Stimulated activated CD4-positive, alpha-beta T cell treated with anti-CD3 and anti-CD28 coated beads, Interleukin-2, amount 100 ng/mL, for 24 hours (primary cell): ENCODE measurements around the gene FBXL20.

Experiments
- DNase-seq, 2 donors: peaks; one replicate each; pipeline ENCODE4 v3.0.0-alpha.2; 2020

FBXL20 gene

DNA sequence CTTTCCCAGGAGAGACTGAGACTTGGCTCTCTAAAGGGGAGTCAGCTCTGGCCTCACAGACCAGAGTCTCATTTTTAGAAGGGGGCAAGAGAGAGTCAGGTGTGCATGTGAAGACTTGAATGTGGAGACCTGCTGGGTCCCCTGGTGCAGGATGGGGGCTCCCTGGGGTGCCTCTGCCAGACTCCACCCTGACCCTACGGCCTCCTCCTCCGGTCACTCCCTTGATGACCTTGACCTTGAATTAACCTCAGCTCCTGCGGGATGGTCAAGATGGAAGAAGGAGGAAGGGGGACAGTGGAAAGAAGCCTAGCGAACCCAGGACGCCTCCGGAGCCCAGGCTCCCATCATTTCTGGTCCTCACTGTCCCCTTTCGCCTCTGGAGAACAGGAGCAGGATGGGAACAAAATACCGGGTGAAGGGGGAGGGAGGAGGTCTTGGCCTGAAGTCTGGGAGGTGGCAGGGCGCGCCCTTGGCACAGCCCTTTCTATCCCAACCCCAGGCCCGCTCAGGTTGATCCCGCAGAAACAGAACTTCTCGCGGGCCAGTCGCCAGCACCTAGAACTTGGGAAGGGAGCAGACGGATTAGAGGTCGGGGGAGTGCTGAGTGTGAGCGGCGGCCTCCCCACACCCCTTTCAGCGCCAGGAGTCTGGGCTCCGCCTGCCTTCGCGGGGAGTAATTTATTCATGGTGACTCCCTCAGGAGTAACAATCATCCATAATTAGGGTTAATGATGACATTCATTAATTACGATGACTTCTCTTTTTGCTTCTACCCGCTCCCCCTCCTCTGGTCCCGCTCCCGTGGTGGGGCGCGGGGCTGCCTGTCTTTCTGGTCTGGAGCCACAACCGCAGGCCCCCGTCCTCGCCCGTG, 177.3 kb downstream of the FBXL20 start:
- DNase-seq = no peak

GRCh38 chr17:39222866-39223834, 178.3 kb downstream of the FBXL20 start:
- DNase-seq = no peak

DNA sequence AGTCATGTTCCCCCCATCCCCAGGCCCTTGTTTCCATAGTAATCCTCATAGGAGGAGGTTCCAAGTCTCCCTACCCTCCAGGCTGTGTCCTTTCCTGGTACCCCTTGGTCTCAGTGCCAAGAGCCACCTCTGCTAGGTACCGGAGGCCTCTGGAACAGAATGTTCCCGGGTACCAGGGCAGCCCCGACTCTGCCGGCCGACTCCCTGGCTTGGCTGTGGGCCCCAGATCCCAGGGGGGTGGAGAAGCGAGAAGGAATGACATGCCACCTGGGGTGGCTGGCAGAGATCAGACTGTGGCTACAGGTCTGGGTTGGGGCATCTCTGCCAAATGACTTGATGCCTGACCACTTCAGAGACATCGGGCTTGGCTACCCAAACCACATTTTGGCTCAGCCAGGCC, 179.3 kb downstream of the FBXL20 start:
- DNase-seq = no peak

- no peak for DNase-seq
These were observed 179.9 kb downstream of the FBXL20 start for GRCh38 chr17:39221572-39221971.

DNA sequence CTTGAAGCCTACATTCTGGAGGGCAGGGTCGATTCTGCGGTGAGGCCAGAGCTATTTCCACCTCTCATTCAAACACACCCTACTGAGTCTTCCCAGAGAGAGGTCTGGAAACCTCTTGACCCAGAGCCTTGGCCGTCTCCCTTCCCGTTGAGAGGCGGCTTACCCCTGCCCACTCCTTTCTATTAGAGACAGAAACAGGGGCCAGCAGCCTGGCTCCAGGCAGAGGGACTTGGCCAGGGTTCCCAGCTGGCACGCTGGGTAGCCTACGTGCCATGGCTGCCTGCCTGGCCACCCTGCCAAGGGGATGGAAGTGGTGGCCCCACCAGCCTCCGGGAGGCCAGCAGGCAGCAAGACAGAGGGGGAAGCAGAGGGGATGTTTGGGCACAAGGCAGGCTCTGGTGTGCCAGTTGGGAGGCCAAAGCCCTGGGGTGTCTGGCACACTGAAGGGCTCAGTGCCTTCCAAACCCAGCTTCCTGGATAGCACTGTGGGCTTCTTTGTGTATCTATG, 181.7 kb downstream of the FBXL20 start:
- DNase-seq = no peak

DNA sequence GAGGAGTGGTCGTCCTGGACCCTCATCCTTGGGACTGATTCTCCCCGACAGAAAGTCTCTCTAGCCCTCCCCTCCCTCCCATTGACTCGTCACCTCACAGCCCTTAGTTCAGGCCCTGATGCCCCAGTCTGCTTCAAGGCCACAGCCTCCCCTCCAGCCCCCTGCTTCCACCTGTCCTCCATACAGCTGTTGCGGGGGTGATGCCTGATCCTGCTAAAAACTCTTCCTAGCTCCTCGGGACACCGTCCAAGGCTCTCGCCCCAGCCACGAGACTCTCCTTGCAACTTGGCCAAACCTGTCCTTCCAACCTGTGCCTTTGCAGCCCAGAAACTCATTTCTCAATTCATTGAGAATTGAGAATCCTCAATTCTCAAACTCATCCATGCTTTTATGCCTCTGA, 182.5 kb downstream of the FBXL20 start:
- DNase-seq = no peak

GRCh38 chr17:39217734-39218369, 183.6 kb downstream of the FBXL20 start:
- no peak for DNase-seq

- no peak for DNase-seq
These were observed 187.6 kb downstream of the FBXL20 start for GRCh38 chr17:39213852-39214251.

DNA sequence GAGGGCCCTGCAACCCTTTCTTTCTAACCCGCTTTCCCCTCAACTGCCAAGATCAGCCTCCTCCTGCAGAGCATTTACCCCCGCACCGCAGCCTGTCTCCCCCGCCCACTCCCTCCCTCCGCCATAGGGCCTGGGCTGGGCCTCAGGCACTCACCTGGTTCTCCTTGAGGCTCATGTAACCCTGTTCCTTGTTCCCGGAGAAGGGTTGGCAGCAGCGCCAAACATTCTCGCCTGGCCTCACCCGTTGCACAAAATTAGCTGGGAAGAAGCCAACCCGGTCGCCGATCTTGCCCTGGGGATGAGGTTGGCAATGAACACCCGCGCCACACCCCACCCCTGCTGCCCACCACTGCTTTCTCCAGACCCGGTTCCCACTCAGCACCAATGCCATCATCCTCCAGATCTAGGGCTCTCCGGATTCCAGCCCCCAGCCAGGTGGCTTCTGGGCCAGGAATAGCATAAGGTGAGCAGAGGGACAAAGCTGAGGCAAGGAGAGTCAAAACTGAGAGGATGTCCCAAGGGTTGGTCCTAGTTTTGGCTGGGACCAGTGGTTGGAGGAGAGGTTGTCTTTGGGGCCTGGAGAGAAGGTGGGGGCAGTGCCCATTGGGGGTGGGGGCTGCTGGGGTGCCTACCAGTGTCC, 188.5 kb downstream of the FBXL20 start:
- DNase-seq = no peak

DNA sequence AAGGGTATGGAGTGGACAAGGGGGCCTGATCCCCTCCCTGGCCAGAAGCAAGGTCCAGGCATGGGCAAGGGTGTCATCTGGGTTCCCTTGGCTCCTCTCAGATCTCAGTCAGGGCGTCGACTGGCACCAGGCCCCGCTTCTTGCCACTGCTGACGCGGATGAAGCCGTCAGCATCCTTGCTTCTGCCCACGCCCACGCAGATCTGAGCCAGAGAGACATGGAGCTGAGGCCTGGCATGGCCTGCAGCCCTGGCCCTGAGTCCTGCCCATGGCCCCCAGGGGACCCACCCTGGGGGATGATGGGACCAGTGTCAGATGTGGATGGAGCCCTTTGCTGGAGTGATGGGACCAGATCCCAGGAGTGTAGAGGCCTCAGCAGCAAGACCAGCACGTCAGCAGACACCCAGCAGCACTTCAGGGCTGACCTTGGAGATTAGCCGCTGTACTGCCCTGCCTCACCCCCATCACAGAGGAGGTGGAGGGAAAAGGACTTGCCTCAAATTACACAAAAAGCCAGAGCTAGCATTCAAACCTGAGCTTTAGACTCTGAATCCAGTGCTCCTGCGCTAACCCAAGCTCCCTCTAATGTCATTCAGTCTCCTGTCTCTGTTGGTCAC, 189.1 kb downstream of the FBXL20 start:
- no peak for DNase-seq

DNA sequence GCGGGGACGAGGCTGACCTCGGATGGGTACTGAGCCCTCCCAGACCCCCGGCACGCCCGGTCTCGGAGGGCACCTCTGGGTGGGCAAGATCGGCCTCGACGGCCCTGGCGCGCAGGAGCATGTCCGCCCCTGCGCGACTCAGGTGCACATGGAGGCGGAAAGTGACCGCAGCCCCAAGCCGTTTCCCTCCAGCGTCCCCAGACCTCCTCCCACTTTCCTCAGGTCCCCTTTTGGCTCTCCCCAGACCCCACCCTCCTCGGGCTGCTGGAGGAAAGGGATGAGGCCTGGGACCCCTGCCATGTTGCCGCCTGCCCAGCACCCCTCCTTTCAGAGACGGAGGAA, 191.4 kb downstream of the FBXL20 start:
- DNase-seq = no peak

DNA sequence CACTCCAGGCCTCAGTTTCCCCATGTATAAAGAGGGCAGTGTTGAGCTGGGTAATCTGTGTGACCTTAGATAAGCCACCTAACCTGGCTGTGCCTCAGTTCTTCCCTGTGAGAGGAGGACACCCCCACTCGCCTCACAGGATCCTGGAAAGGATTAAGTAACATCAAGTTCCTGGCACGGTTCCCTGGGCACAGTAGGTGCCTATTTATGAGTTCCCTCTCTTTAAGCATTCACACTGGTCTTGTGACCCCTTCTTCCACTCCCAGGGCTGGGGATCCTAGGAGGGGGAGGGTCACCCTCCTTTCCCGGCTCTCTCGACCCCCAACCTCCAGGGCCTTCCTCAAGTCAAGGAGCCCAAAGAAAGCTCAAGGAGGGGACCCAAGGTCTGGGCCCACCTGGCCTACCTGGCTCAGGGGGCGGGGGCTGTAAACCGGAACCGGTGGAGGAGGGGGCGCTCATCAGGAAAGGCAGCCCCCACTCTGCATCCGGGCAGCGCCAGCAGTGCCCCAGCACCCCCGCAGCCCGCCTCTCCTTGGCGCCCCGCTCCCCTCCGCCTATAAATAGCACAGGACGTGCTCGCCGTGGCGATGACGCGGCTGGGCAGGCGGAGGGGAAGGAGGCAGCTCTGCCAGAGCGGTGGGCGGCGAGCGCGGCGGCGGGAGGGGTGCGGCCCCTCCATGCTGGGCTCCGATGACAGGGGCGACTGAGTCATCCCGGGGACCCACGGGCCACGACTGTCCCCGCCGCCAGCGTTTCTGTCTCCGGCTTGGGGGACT, 191.9 kb downstream of the FBXL20 start:
- peak; percentile 72 to 73 for DNase-seq

DNA sequence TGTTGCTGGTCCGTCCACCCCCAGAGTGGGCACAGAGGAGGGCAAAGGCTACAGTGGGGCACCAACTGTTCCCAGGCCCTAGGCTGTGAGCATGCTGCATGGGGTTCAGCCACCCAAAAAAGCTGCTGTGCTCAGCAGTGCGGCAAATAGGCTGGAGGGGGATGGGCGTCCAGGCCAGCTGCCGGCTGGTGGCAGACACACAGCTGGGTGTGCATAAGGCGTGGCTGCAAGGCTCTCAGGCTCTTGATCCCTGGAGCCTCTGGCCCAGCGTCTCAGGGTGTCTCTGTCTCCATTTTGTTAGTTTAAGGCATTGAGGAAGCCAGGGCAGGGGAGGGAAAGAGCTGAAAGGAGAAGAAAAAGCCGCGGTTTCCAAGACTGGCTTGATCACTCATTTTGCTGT, 192.5 kb downstream of the FBXL20 start:
- DNase-seq = no peak

DNA sequence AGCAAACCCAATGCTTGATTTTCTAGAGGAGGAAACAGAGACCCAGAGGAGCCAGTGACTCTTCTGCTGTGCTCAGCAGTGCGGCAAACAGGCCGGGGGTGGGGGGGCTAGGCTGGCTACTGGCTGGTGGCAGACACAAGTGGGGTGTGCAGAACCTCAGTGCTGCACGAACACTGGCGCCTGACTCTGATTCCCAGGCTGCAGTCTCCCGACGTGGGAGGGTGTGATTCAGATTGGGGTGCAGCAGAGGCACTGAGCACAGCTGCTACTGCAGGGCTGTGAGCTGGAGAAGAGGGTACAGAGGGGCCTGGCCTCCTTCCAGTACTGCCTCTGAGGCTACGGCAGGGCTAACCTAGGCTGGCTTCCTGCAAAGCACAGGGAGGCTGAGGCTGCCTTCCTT, 193.3 kb downstream of the FBXL20 start:
- DNase-seq = no peak

DNA sequence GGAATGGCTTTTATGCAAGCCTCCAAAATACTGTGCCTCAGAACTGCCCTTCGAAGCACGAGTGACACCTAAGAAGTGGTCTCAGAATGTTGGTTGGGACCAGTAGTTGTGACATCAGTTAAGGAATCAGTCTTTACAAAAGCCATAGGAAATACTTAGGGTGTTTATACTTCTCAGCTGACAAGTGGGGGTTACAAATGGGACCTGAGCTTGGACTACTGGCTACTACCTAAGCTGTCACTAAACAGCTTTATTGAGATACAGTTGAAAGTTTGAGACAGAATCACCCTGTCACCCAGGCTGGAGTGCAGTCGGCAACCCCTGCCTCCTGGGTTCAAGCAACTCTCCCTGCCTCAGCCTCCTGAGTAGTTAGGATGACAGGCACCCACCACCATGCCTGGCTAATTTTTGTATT, 196.3 kb downstream of the FBXL20 start:
- no peak for DNase-seq

- no peak for DNase-seq
These were observed 197.2 kb downstream of the FBXL20 start for GRCh38 chr17:39204245-39204644.
